ENCODE measurements around the gene LDLR.

GRCh38 chr19:11175920-11176319 is 86.7 kb downstream of the LDLR start:
- TF ChIP-seq CTCF (conservative IDR thresholded peaks at IDR 0.05 in 1 of 2, IDR thresholded peaks at IDR 0.05 in 1 of 2; ENCODE audit: low read depth in 1 of 2, low read length in 2 of 2) (no peak), EZH2 (IDR thresholded peaks at IDR 0.05; ENCODE audit: low read length, missing control alignments) (no peak)
